ENCODE measurements around the gene RGS16.

The RGS16 gene

GRCh38 chr1:182603646-182604174, 479 bp downstream of the RGS16 start:
- no peak for DNase-seq

GRCh38 chr1:182602935-182603645, 1.1 kb downstream of the RGS16 start:
- DNase-seq: no peak

- no peak for DNase-seq
Measured at GRCh38 chr1:182601913-182602312, 2.3 kb downstream of the RGS16 start.

DNA sequence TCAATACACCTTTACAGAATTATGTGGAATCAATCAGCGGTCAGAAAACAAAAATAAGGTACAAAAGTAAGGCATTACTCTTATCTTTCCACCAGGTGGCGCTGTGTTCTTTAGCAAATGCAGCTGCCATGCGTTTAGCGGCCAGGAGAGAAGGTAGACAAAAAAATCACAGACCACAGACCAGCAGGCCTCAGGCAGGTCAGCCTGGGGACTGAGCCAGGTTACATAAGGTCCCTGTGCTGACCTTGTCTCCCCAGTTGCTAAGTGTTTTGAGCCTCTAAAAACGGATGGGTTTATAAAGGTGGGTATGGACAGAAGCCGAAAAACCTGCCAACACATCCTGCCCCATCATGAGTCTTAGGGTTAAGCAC, 2.8 kb downstream of the RGS16 start:
- peak; percentile 59 for DNase-seq

DNA sequence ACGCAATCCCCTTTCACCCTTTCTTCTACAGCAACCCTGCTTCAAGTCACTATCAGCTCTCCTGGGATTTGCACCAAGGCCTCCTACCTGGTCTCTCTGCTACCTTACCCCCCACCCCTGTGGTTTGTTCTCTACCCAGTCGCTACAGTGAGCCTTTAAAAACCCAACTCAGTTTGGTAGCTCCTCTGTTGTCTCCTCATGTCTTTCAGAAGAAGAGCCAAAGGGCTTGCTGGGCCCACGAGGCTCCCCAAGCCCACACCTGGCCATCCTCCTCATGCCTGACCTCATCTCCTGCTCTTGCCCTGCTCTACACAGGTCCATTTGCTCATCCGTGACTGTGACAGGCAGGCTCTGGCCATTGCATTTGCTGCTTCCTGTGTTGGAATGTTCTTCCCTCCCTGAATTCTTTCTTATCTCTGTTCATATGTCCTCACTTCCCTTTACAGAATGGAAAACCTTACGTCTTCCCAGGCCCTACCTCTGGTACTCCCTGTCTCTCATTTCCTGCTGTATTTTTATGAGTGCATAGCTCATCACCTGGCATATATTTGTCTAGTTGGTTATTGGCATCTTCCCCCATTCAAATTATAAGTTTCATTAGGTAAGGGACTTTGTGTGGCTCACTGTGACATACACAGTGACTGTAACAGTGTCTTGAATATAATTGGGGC, 3.3 kb downstream of the RGS16 start:
- DNase-seq: no peak

DNA sequence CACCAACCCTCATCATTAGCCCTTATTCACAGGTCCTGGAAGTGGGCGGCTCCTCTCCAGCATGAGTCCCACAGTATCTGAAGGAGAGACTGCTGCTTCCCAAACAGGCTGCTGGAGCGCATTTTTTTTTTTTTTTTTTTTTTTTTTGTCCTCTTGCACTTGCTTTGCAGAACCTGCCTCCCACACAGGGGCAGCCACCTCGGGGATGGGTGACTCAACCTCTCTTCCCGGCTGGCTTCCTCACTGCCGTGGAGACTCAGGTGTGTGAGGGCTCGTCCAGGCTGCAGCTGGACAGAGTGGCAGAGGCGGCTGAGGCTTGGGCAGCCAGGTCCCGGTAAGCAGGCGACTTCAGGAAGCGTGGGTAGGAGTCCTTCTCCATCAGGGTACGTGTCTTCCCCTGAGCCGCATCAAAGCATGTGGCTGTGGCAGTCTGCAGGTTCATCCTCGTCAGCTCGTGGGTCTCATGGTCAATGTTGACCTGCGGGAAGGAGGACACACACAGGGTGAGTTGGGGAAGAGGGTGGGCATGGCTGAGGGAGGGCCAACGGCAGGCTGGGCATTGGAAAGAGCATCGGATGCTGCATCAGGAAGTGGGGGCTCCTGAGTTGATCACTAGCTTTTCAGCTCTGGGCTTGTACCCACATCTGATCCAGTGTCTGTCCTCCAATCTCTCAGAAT, 4.0 kb downstream of the RGS16 start:
- DNase-seq: no peak

- peak; percentile 37 for DNase-seq
Measured at GRCh38 chr1:182599339-182599738, 4.8 kb downstream of the RGS16 start.

DNA sequence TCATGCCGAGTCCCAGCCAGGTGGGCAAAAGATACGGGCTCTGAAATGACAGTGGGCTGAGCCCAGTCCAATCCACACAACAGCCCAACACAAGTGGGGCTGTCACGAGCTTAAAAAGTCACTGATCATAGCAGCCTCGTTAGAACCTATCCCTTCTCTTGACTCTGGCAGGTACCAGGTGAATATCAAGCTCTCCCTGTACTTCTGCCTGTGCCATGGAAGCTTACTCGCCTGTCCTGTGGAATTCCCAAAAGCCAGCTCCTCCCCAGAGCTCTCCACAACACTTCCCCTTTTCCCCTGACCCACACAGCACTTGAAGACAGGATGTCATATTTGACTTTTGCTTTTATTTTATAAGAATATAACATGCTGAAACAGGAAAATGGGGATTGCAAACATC, 5.9 kb downstream of the RGS16 start:
- DNase-seq: no peak

DNA sequence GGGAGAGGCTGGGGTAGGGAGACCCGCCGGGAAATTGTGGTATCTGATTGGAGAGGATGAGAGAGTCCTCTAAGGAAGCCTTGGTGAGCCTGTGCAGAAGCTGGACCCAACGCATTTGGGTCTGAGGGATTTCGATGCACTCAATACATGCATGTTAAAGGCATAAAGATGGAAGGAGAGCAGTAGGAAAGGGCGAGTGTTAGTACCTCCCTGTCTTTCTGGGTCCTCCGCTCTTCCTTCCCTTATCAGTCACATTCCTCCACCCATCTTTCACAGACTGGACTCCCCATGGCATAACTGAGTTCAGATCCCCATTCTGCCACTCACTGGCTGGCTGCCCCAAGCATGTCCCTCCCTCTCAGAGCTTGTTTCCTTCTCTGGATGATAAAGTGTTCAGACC, 7.3 kb downstream of the RGS16 start:
- DNase-seq: no peak

DNA sequence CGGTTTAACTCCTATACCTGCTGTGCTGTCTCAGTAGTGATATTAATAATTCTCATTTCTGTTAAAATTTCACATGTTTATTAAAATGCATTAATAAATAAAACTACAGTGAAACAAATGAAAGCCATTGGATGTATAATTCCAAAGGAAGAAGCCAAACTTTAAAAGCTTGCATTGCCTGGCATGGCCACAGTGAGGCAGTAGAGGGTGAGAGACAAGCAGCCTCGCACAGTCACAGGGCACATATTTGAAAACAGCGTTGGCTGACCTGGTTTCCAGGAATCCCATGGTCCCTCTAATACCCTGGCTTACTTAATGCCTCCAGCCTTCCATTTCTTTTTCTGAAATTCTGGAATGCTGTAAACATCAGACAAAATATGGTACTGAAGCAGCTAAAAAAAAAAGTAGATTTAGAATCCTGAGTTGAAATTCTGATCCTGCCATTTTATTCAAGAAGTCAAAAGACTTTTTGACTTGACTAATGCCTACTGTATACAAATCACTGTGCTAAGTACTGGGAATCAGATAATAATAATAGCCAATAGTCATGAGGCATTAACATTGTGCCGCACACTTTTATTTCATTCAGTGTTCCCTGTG, 8.4 kb downstream of the RGS16 start:
- DNase-seq: peak; percentile 68

DNA sequence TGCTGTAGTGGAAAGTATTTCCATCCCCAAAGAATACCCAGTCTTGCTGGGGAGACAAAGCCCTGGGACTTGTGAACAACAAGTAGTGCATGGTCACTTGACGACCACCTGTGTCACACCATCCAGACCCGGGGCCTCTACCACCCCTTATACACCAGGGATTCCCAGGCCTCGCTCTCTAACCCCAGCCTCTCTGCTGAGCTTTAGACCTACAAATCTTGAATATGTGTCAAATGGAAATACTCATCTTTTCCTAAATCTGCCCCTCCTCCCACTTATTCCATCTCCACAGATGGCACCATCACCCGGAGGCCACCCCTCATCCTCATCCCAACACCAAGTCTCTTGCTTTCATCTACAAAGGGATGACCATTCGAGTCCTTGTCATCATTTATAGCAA, 14.3 kb downstream of the RGS16 start:
- DNase-seq: no peak

- DNase-seq: no peak
Measured at GRCh38 chr1:182589520-182589919, 14.7 kb downstream of the RGS16 start.

DNA sequence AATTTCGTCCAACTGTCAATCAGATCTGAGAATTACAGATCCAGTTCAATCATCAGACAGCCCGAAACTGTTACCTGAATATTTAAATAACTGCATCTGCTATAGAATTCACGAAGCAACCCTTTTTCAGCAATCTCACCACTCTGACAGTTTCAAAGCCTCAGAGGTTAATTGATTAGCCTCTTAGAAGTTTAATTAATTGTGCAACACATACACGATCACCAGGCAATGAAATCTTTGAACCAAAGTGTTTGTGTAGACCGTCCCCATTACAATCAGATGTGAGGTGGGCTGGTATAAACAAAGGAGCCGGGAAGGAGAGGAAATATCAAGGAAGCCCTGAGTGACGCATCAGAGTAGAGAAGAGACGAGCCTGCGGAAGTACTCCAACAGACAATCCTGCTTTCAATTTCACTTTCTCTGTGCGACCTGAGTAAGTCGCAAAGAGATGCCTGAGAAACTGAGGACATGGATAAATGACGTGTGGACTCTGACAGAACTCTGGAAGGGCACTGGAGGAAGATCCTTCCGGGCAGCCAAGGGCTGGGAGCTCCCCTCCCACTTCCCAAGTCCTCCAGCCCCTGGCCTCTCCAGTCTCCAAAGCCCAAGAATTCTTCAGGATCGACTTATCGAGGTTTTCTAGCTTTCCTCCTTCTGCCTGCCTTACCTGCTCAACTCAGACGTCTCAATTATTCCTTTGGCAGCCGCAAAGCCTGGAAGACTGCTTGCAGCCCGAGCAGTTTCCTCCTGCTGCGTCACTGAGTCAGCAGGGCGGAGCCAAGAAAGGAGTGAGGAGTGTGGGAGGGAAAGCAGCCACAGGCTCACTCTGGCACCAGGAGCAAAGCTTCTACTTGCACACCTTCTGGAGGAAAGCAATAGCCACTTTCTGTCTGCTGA, 15.4 kb downstream of the RGS16 start, which contains the start of gene RNASEL:
Gene RNASEL, minus strand, starts transcription at position 757 of the 897 bp plus-strand sequence. CDS start 2,450 bp downstream, outside the sequence.
- DNase-seq: peak; percentile 57

DNA sequence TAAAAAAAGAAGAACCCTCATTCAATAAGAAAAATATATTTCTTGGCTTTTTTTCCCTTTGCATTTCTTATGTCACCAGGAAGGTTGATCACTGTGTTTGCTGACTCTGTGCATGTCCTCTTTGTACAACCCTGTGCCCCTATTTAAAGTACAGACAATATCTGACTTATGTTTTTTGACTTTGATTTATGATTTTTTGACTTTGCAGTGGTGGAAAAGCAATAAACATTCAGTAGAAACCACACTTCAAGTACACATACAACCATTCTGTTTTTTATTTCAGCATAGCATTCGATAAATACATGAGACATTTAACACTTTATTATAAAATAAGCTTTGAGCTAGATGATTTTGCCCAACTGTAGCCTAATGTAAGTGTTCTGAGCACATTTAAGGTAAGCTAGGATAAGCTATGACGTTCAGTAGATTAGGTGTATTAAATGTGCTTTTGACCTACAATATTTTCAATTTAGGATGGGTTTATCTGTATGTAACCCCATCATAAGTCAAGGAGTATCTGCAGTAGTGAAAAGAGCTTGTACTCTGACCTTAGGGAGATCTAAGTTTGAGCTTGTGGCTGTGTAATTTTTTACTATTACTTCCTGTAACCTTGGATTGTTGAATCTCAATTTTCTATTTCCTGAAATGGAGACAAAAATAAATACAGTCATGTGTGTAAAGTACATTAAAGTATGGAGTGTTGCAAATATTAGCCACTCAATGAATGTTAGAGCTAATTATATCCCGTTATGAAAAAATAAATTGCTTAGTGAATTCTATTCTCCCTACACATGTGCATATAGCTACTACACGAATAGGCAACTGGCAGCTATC, 16.3 kb downstream of the RGS16 start:
- DNase-seq: no peak

DNA sequence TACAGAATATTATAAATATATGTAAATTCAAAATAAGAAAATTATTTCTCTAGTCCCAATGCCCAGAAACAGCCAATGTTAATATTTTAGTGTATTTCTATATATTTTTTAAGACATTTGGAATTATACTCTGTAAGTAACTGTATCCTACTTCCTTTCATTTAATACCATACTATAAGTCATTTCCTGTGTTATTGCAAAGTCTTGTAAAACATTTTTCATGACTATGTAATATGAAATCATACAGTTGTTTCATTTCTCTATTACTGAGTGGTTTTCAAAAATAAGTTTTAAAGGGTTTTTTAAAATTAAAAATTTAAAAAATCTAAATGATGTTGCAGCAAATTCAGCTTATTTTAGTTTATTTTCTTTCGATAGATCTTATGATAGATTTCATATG, 17.1 kb downstream of the RGS16 start:
- no peak for DNase-seq

DNA sequence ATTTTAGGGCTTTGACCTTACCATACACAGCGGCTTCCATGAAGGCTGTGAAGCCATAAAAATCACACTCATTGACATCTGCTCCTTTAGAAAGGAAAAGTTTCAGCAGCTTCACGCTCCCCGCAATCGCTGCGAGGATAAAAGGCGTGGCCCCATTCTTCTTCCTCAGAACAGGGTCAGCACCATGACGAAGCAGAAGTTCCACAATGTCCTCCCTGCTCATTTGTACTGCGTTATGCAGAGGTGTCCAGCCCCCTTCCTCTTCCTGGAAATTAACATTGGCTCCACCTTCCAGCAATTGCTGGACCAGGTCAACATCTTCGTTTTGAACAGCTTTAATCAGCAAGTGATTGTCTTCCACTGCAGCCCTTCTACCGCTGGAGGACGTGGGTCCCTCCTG, 17.8 kb downstream of the RGS16 start:
- DNase-seq: no peak

DNA sequence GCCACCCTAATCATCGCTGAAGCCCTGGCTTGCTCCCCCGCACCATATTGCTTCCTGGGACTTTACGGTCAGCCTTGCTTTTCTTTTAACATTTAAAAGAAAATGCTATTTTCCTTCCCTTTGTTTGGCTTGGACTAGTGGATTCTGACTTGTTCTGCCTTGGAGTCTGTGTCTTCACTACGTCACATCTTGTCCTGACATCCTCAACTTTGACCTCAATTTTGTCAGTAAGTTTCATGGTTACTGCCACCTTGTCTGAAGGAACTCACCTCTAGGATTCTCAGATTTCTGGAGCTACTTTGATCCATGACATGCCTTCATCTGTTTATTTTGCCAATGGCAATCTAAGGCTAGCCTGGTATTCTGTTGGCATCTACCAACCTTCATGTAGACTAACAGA, 19.4 kb downstream of the RGS16 start:
- DNase-seq: no peak

DNA sequence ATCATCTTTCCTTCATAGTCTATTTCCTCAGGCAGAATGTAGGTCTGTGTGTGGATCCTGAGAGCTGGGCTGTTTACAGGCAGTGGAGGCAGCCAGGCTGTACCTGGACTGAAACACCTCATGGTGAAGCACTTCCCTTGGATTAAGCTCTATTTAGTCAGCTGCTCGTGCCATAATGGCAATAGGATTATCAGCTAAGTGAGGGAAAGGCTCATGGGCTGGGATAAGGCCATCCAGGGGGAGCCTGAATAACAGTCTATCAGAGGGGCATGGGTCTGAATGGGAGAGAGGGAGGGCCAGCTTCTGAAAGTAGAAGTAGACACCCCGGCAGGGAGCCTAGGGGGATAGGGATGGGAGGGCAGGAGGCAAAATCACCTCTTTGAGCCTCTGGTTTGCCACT, 23.5 kb downstream of the RGS16 start:
- DNase-seq: no peak

- no peak for DNase-seq
Measured at GRCh38 chr1:182575540-182576149, 28.5 kb downstream of the RGS16 start.

GRCh38 chr1:182574156-182574555, 30.0 kb downstream of the RGS16 start:
- no peak for DNase-seq

DNA sequence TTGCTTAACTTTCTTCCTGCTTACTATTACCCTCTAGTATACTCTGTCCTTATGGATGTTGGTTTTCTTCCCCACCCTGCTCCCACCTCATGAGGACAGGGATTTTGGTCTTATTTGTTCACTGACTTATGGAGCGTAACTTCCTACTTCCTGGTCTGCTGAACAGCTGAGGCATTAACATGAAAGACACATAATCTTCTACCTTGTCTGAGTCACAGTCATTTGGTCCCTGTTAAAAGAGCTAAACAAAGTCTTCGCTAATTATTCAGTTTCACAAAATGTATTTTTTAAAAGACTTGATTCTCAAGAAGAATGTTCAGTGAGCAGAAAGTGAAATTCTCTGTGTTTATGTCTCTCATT, 33.6 kb downstream of the RGS16 start:
- DNase-seq: no peak
